SK-N-MC (cell line): ENCODE data around the gene RASL11B.

Source experiments
- EZH2 ChIP-seq: fragments of 200-600 bp; sonication (generic); IDR thresholded peaks from one replicate; pipeline ENCODE4 v1.6.1; 2017; ENCODE audit warnings: antibody characterized with exemption
- POLR2AphosphoS5 ChIP-seq: IDR thresholded peaks from 2 replicates; pipeline ENCODE4 v1.6.1; 2012; ENCODE audit warnings: mild to moderate bottlenecking, low read depth, low read length, borderline replicate concordance

DNA sequence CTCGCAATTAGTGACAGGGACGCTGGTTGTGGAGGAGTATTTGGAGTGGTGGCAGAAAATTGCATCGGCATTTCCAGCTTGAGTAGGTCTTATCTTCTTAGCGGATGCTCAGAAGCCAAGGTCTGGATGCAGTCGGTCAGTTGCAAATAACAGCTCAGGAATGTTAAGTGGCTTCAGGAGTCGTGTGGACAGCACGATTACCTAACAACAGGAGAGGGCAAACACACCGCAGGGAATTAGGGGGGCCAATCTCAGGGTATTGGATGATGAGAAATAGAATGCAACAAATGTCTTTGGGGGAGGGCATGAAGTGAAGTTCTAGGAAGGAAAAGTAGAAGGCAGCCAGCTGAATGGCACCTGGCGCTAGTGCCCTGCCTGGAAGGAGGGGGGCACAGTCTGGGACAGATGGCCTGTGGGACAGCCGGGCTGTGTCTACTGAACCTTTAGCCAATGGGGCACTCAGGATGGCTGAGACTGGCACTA lies 11.8 kb downstream of the RASL11B start:
- TF ChIP-seq POLR2AphosphoS5, result no peak
- TF ChIP-seq EZH2, result no peak
